Psoas muscle (tissue), 8 donors: ENCODE data around the gene ID3. TPM values are rescaled to one million over a fixed set of nuclear protein-coding genes. Genes with fewer than 3 reads are reported as not detected.
A peak's percentile ranks its signal among the peaks of the same experiment; 100 is the strongest.

Source experiments
- ATAC-seq, 4 donors: fragments of 200-7000 bp; cut with Tn5 transposase; one replicate each; pipeline ENCODE4 v1.9.1; 2020; ENCODE audit warnings: moderate library complexity in 3 of 4, mild to moderate bottlenecking in 2 of 4
- DNase-seq, 2 donors: peaks; one replicate each; pipeline ENCODE4 v3.0.0-alpha.2; 2020
- H3K27ac ChIP-seq: fragments of 200-600 bp; one replicate; pipeline ENCODE4 v1.8.0; 2022
- H3K27me3 ChIP-seq, 3 donors: fragments of 200-600 bp in 1 of 3; one replicate each; pipeline versions ENCODE4 v1.6.1 to v1.8.0; 2013 to 2022; ENCODE audit warnings: low read length in 2 of 3, mild to moderate bottlenecking in 2 of 3, moderate library complexity in 1 of 3; ENCODE audit not compliant: insufficient read depth in 3 of 3
- H3K36me3 ChIP-seq, 2 donors: fragments of 200-600 bp in 1 of 2; one replicate each; pipeline versions ENCODE4 v1.6.1 to v1.8.0; 2013 to 2022; ENCODE audit warnings: low read depth in 1 of 2, mild to moderate bottlenecking in 1 of 2, moderate library complexity in 1 of 2; ENCODE audit not compliant: insufficient read depth in 1 of 2
- H3K4me1 ChIP-seq: fragments of 200-600 bp; one replicate; pipeline ENCODE4 v1.8.0; 2022
- H3K4me3 ChIP-seq: fragments of 200-600 bp; one replicate; pipeline ENCODE4 v1.8.0; 2022; ENCODE audit warnings: mild to moderate bottlenecking
- H3K9me3 ChIP-seq: fragments of 200-600 bp; one replicate; pipeline ENCODE4 v1.8.0; 2022
- CTCF ChIP-seq: fragments of 200-600 bp; IDR thresholded peaks from one replicate; pipeline ENCODE4 v1.8.0; 2022; ENCODE audit warnings: antibody characterized with exemption
- WGBS, 3 donors: extraction: QIAGEN DNeasy Blood & Tissue Kit; methylation state at CpG; one replicate each; pipeline versions ENCODE4 v1.1.6 to v1.1.7; 2013; 5-methylcytosine and 5-hydroxymethylcytosine counted together
- intact Hi-C, 2 donors: fragments of 100-400 bp; cut with DNase I; formaldehyde crosslinking; loops; one replicate each; pipeline versions ENCODE4 v1.11.0 to v1.14.2; 2022
- polyA plus RNA-seq, 3 donors: library from polyadenylated mRNA; stranded (reverse); fragments of 200-250 nt; gene quantifications; one replicate each; pipeline ENCODE4 v1.2.3, GENCODE V29; 2013
- total RNA-seq, 4 donors: library from RNA; stranded (reverse); fragmentation: NEBNext Ultra II Directional in 2 of 4; extraction: Animal tissue kit (Norgen Biotek cat#: 25700) in 2 of 4; gene quantifications; one replicate each; pipeline versions ENCODE4 v1.2.1 to v1.2.4, GENCODE V29; 2021 to 2023
- donor health status: healthy with polysubstance abuse.
- donor health status: DM: no; HTN: no; CAD: no; lungs with moderate emphysema.
- donor health status: Bipolar disorder and iron deficiency.
- donor health status: healthy.
- donor health status: DM: yes; HTN: yes; CAD: no.
- donor health status: DM: no; HTN: no; CAD: no.
- donor health status: DM: no; HTN: no; CAD: no.
- donor health status: DM: yes; HTN: yes; CAD: no.

Gene ID3
- total and polyA plus RNA-seq, 7 donors: 17.8 to 126 (median 66.8) TPM

GRCh38 chr1:23581219-23581618 is 21.9 kb upstream of the ID3 start:
- Histone ChIP-seq H3K4me3 (no peak overlapping the region), H3K4me1 (peaks cover 27% of the 10 kb centered on the region), H3K9me3 (no peaks in the 10 kb centered on the region), H3K36me3 (no peaks in the 10 kb centered on the region), H3K27ac (peak overlapping the region; percentile 53), H3K27me3 (no peaks in the 10 kb centered on the region)
- intact Hi-C loops: no loop called here
- DNase-seq (peak; percentile 67 to 77), ATAC-seq (peak in 3 of 4 donors; percentile 58 to 75 (median 75))
- no peak for TF ChIP-seq CTCF
- WGBS, 3 donors: 17 to 35% (median 32%) methylated on average over 8 of the region's 8 CpGs

- ATAC-seq: no peak
- H3K4me1 ChIP-seq: peaks cover 26% of the 10 kb centered on the region
- intact Hi-C loops: no loop called here
Observed at GRCh38 chr1:23578997-23579363, 19.7 kb upstream of the ID3 start.

GRCh38 chr1:23578311-23578996 is 19.2 kb upstream of the ID3 start:
- DNase-seq: no peak
- Histone ChIP-seq H3K9me3 (no peaks in the 10 kb centered on the region), H3K27me3 (no peaks in the 10 kb centered on the region), H3K36me3 (no peaks in the 10 kb centered on the region), H3K4me1 (peaks cover 26% of the 10 kb centered on the region), H3K27ac (peak overlapping the region; percentile 89), H3K4me3 (no peak overlapping the region)
- TF ChIP-seq CTCF: no peak
- WGBS, 3 donors: 82 to 88% (median 85%) methylated on average over 4 of the region's 4 CpGs
- intact Hi-C loops: no loop called here
- ATAC-seq: no peak

More at GRCh38 chr1:23578997-23579363, 19.7 kb upstream of the ID3 start:
- no peaks in the 10 kb centered on the region for H3K27me3 ChIP-seq
- 90 to 93% (median 91%) methylated on average over 6 of the region's 6 CpGs for WGBS, 3 donors
- no peak overlapping the region for H3K4me3 ChIP-seq
- no peaks in the 10 kb centered on the region for H3K9me3 ChIP-seq
- TF ChIP-seq CTCF: no peak
- H3K36me3 ChIP-seq: no peaks in the 10 kb centered on the region
- H3K27ac ChIP-seq: peak overlapping the region; percentile 30
- DNase-seq: no peak

- intact Hi-C loops: no loop called here
- DNase-seq (no peak), ATAC-seq (peak; percentile 53 to 91 (median 74))
- Histone ChIP-seq H3K4me3 (peak overlapping the region; percentile 52), H3K4me1 (peaks cover 26% of the 10 kb centered on the region), H3K9me3 (no peaks in the 10 kb centered on the region), H3K36me3 (no peaks in the 10 kb centered on the region), H3K27me3 (no peaks in the 10 kb centered on the region), H3K27ac (peak overlapping the region; percentile 89)
- 27 to 34% (median 30%) methylated on average over 11 of the region's 11 CpGs for WGBS, 3 donors
- TF ChIP-seq CTCF: no peak
Observed at GRCh38 chr1:23577056-23578004, 18.0 kb upstream of the ID3 start.
